Measurements from ENCODE around the gene MLYCD. TPM values are rescaled to one million over a fixed set of nuclear protein-coding genes. Genes with fewer than 3 reads are reported as not detected.

Gene MLYCD
- total and polyA plus RNA-seq, 11 donors, result 19.4 to 65.3 (median 38.4) TPM

DNA sequence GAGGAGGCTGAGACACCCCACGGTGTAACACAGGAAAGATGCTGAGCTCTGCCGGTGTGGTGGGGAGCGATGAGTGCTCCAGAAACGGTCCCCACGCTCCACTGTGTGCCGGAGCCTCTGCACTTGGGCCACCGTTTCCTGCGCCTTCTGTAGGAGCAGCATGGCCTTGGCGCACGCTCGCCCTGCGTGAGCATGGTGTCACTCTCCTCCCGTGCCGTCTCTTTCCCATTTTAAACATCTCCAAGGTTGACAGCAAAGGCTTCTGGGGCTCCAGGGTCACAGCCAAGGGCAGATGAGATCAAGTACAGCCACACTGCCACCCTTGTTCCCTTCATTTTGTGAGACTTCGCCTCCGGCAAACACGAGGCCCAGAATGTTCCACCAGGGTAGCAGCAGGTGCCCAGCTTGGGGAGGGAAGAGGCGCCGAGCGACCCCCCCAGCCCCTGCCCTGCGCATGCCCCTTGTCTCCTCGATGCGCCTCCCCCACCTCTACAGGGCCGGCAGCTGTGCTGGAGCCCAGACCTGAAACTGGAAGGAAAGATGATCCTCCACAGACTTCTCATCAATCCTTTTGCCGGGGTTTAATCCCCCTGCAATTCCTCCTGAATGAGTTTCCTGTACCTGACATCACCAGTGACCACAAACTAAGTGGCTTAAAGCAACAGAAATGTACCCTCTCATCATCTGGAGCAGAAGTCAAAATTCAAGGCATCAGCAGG is 34.2 kb downstream of the MLYCD start:
- Histone ChIP-seq H3K9me3 (no peaks in the 10 kb centered on the region), H3K4me3 (no peak overlapping the region), H3K27me3 (no peaks in the 10 kb centered on the region), H3K36me3 (peaks cover 0 to 6% (median 0%) of the 10 kb centered on the region in 9 donors), H3K4me1 (peaks cover 0 to 7% (median 4%) of the 10 kb centered on the region in 12 donors), H3K27ac (no peak overlapping the region)
- no peak for TF ChIP-seq POLR2A (IDR thresholded peaks at IDR 0.05)
- TF ChIP-seq, protein P1, sequence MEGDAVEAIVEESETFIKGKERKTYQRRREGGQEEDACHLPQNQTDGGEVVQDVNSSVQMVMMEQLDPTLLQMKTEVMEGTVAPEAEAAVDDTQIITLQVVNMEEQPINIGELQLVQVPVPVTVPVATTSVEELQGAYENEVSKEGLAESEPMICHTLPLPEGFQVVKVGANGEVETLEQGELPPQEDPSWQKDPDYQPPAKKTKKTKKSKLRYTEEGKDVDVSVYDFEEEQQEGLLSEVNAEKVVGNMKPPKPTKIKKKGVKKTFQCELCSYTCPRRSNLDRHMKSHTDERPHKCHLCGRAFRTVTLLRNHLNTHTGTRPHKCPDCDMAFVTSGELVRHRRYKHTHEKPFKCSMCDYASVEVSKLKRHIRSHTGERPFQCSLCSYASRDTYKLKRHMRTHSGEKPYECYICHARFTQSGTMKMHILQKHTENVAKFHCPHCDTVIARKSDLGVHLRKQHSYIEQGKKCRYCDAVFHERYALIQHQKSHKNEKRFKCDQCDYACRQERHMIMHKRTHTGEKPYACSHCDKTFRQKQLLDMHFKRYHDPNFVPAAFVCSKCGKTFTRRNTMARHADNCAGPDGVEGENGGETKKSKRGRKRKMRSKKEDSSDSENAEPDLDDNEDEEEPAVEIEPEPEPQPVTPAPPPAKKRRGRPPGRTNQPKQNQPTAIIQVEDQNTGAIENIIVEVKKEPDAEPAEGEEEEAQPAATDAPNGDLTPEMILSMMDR (IDR thresholded peaks at IDR 0.05), result no peak
- 86 to 94% (median 89%) methylated on average over 25 of the region's 25 CpGs for WGBS, 4 donors
- intact Hi-C loops (cut with DNase I), result no loop called here
- ATAC-seq (no peak), DNase-seq (no peak)

GRCh38 chr16:83933885-83934683 is 35.2 kb downstream of the MLYCD start:
- no peak overlapping the region for H3K27ac ChIP-seq
- DNase-seq, result no peak
- no peak for ATAC-seq
- H3K9me3 ChIP-seq, result no peaks in the 10 kb centered on the region
- peaks cover 0 to 2% (median 0%) of the 10 kb centered on the region in 9 donors for H3K36me3 ChIP-seq
- H3K4me1 ChIP-seq, result peaks cover 0 to 9% (median 5%) of the 10 kb centered on the region in 12 donors
- H3K27me3 ChIP-seq, result no peaks in the 10 kb centered on the region
- TF ChIP-seq, protein P1 (IDR thresholded peaks at IDR 0.05), result no peak
- no peak for TF ChIP-seq POLR2A (IDR thresholded peaks at IDR 0.05)
- H3K4me3 ChIP-seq, result no peak overlapping the region
- intact Hi-C loops (cut with DNase I), result no loop called here
- 80 to 86% (median 85%) methylated on average over 26 to 28 of the region's 28 CpGs for WGBS, 4 donors

- Histone ChIP-seq H3K27me3 (no peaks in the 10 kb centered on the region), H3K27ac (no peak overlapping the region), H3K4me1 (peaks cover 0 to 14% (median 5%) of the 10 kb centered on the region in 12 donors), H3K9me3 (no peaks in the 10 kb centered on the region), H3K36me3 (no peaks in the 10 kb centered on the region), H3K4me3 (no peak overlapping the region)
- DNase-seq (no peak), ATAC-seq (no peak)
- intact Hi-C loops (cut with DNase I), result no loop called here
- no peak for TF ChIP-seq POLR2A (IDR thresholded peaks at IDR 0.05)
- TF ChIP-seq, protein P1 (IDR thresholded peaks at IDR 0.05), result no peak
- 66 to 81% (median 77%) methylated on average over 6 to 12 of the region's 12 CpGs for WGBS, 4 donors
Observed at GRCh38 chr16:83934684-83934977, 35.7 kb downstream of the MLYCD start.
